Sigmoid colon (tissue), 7 donors: Measurements from ENCODE around the gene CTTNBP2NL. TPM values are rescaled to one million over a fixed set of nuclear protein-coding genes. Genes with fewer than 3 reads are reported as not detected.
"Not testable (repeated sequence)": the region's sequence is repeated elsewhere in the genome, so short reads cannot be mapped to it uniquely, and the experiment has no call there.

Experiments used
- DNase-seq: peaks from one replicate; pipeline ENCODE4 v3.0.0-alpha.2; 2019
- H3K27ac ChIP-seq, 4 donors: fragments of 200-600 bp; sonication (generic); one replicate each; pipeline ENCODE4 v1.5.1; 2016 to 2019; ENCODE audit warnings: mild to moderate bottlenecking in 1 of 4
- H3K27me3 ChIP-seq, 3 donors: fragments of 200-600 bp; sonication (generic); one replicate each; pipeline ENCODE4 v1.5.1; 2019; ENCODE audit warnings: mild to moderate bottlenecking in 1 of 3
- H3K36me3 ChIP-seq, 4 donors: fragments of 200-600 bp; sonication (generic); one replicate each; pipeline ENCODE4 v1.5.1; 2016 to 2019
- H3K4me1 ChIP-seq, 4 donors: fragments of 200-600 bp; sonication (generic); one replicate each; pipeline ENCODE4 v1.5.1; 2017 to 2019
- H3K4me3 ChIP-seq, 4 donors: fragments of 200-600 bp; sonication (generic); one replicate each; pipeline ENCODE4 v1.5.1; 2017 to 2019; ENCODE audit warnings: mild to moderate bottlenecking in 2 of 4, moderate library complexity in 1 of 4
- H3K9me3 ChIP-seq, 4 donors: fragments of 200-600 bp in 3 of 4; sonication (generic) in 3 of 4; one replicate each; pipeline versions ENCODE4 v1.5.1 to v1.6.1; 2013 to 2019
- EP300 ChIP-seq, 4 donors: sonication (generic); formaldehyde crosslinking; IDR thresholded peaks; one replicate each; pipeline ENCODE4 v1.6.1; 2017; ENCODE audit warnings: antibody characterized with exemption in 4 of 4
- POLR2A ChIP-seq, 2 donors: fragments of 450-650 bp; IDR thresholded peaks; one replicate each; pipeline ENCODE4 v1.6.1; 2016; ENCODE audit warnings: antibody characterized with exemption in 2 of 2, mild to moderate bottlenecking in 2 of 2, moderate library complexity in 2 of 2
- POLR2AphosphoS5 ChIP-seq, 4 donors: sonication (generic); formaldehyde crosslinking; IDR thresholded peaks; one replicate each; pipeline ENCODE4 v1.6.1; 2017; ENCODE audit warnings: antibody characterized with exemption in 4 of 4
- WGBS, 2 donors: extraction: QIAGEN DNeasy Blood & Tissue Kit; methylation state at CpG; one replicate each; pipeline ENCODE4 v1.1.7; 2013; 5-methylcytosine and 5-hydroxymethylcytosine counted together
- intact Hi-C: fragments of 100-400 bp; cut with DNase I; formaldehyde crosslinking; loops from one replicate; pipeline ENCODE4 v1.15.1; 2023
- polyA plus RNA-seq, 3 donors: library from polyadenylated mRNA; stranded (reverse); fragments of 200-250 nt; gene quantifications; one replicate each; pipeline ENCODE4 v1.2.3, GENCODE V29; 2013
- total RNA-seq, 4 donors: library from RNA; depleted of rRNA; stranded (reverse); fragments of >200 nt; gene quantifications; one replicate each; pipeline ENCODE4 v1.1.0, GENCODE V29; 2016
- TF ChIP-seq, protein P1 (sequence below), 4 experiments: fragments of 450-650 bp in 3 of 4; fragments of 200-600 bp in 1 of 4; IDR thresholded peaks; one replicate each; pipeline ENCODE4 v1.5.1; 2016 to 2019; ENCODE audit warnings: antibody characterized with exemption in 4 of 4, mild to moderate bottlenecking in 3 of 4, moderate library complexity in 2 of 4
- donor health status: healthy with polysubstance abuse.
- donor health status: Bipolar disorder and iron deficiency.
- donor health status: healthy.

CTTNBP2NL gene
- total and polyA plus RNA-seq, 7 donors: 11.4 to 25.5 (median 16.4) TPM

DNA sequence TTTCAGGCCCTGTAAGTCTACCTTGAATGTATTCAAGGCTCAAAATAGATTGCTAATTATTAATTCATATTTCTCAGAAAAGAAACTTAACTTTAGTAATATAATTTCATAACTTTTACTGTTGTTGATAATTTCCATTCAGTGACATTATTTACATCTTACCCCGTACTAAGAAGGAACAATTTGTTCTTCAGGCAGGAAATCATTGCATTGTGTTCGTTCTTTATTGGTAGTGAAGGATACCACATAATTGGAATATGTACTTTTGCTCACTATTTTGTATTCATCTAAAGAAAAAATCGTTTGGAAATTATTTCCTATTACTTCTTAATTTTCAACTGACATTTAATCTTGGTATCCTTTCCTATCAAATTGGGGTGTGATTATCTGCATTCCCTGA lies 39.4 kb downstream of the CTTNBP2NL start:
- intact Hi-C loops: no loop called here
- DNase-seq: no peak
- TF ChIP-seq POLR2AphosphoS5 (IDR thresholded peaks at IDR 0.05) (no peak), EP300 (IDR thresholded peaks at IDR 0.05) (peak in 1 of 4 donors; percentile 58)
- TF ChIP-seq, protein P1, sequence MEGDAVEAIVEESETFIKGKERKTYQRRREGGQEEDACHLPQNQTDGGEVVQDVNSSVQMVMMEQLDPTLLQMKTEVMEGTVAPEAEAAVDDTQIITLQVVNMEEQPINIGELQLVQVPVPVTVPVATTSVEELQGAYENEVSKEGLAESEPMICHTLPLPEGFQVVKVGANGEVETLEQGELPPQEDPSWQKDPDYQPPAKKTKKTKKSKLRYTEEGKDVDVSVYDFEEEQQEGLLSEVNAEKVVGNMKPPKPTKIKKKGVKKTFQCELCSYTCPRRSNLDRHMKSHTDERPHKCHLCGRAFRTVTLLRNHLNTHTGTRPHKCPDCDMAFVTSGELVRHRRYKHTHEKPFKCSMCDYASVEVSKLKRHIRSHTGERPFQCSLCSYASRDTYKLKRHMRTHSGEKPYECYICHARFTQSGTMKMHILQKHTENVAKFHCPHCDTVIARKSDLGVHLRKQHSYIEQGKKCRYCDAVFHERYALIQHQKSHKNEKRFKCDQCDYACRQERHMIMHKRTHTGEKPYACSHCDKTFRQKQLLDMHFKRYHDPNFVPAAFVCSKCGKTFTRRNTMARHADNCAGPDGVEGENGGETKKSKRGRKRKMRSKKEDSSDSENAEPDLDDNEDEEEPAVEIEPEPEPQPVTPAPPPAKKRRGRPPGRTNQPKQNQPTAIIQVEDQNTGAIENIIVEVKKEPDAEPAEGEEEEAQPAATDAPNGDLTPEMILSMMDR (IDR thresholded peaks at IDR 0.05): no peak
- Histone ChIP-seq H3K36me3 (no peaks in the 10 kb centered on the region), H3K27me3 (no peaks in the 10 kb centered on the region), H3K9me3 (no peaks in the 10 kb centered on the region), H3K4me3 (no peak overlapping the region), H3K4me1 (peaks cover 0 to 34% (median 21%) of the 10 kb centered on the region in 4 donors), H3K27ac (peak overlapping the region in 2 of 4 donors; percentile 29 to 37)
- WGBS, 2 donors: 68 to 76% methylated on average over 3 of the region's 3 CpGs

DNA sequence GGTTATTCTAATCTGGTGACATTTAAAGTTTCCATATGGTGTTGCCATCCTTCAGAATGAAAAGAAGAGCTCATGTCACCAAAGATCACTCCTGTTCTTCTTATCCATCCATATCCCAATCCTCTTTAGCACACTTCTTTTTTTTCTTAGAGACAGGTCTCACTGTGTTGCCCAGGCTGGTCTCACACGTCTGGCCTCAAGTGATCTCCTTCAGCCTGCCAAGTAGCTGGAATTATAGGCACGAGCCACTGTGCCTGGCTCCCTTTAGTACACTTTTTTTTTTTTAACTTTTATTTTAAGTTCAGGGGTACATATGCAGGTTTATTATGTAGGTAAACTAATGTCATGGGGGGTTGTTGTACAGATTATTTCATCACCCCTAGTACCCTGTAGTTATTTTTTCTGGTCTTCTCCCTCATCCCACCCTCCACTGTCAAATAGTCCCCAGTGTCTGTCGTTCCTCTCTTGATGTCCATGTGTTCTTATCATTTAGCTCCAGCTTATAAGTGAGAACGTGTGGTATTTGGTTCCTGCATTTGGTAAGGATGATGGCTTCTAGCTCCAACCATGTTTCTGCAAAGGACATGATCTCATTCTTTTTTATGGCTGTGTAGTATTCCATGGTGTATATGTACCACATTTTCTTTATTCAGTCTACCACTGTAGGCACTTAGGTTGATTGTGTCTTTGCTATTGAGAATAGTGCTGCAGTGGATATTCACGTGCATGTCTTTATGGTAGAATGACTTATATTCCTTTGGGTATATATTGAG lies 40.6 kb downstream of the CTTNBP2NL start:
- Histone ChIP-seq H3K36me3 (no peaks in the 10 kb centered on the region), H3K27me3 (no peaks in the 10 kb centered on the region), H3K27ac (peak overlapping the region in 3 of 4 donors; percentile 8 to 37 (median 29)), H3K4me3 (no peak overlapping the region), H3K9me3 (no peaks in the 10 kb centered on the region), H3K4me1 (peaks cover 0 to 34% (median 21%) of the 10 kb centered on the region in 4 donors)
- no peak for DNase-seq
- intact Hi-C loops: no loop called here
- 87 to 93% methylated on average over 5 of the region's 5 CpGs for WGBS, 2 donors
- TF ChIP-seq EP300 (IDR thresholded peaks at IDR 0.05): no peak
- no peak for TF ChIP-seq POLR2AphosphoS5 (IDR thresholded peaks at IDR 0.05)
- TF ChIP-seq, protein P1 (IDR thresholded peaks at IDR 0.05): no peak
- no peak for TF ChIP-seq POLR2A (IDR thresholded peaks at IDR 0.05)

DNA sequence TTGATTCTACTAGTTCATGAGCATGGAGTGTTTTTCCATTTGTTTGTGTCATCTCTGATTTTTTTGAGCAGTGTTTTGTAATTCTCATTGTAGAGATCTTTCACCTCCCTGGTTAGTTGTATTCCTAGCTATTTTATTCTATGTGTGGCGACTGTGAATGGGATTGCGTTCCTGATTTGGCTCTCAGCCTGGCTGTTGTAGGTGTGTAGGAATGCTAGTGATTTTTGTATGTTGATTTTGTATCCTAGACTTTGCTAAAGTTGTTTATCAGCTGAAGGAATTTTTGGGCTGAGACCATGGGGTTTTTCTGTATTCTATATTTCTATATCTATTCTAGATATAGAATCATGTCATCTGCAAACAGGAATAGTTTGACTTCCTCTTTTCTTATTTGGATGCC lies 42.1 kb downstream of the CTTNBP2NL start:
- H3K27ac ChIP-seq: peak overlapping the region in 1 of 4 donors; percentile 59
- peaks cover 0 to 35% (median 21%) of the 10 kb centered on the region in 4 donors for H3K4me1 ChIP-seq
- H3K4me3 ChIP-seq, DNase-seq, intact Hi-C loops, H3K9me3 ChIP-seq, H3K36me3 ChIP-seq, H3K27me3 ChIP-seq: not testable (repeated sequence)
- whole genome bisulfite sequencing, 2 donors: 84 to 89% methylated on average over 2 of the region's 2 CpGs

DNA sequence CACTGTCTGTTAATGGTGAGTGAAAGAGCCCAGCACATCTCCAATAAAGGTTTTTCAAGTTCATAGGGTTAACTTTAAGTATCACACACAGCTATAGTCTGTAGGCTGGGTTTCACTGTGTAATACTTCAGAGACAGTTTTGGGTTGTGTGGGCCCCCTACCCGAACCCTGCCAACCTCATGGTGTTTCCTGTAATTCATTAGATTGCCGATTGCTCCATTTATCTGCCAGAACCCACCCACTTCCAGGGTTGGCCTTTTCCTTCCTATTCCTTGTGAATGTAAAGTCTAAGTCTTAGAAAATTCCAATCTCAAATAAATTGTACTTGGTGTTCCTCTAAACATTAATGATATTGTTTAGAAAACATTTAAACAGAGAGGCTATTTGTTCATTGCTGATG lies 43.6 kb downstream of the CTTNBP2NL start:
- no peaks in the 10 kb centered on the region for H3K9me3 ChIP-seq
- DNase-seq: no peak
- WGBS, 2 donors: 63 to 75% methylated on average over 2 of the region's 2 CpGs
- H3K27ac ChIP-seq: peak overlapping the region; percentile 2 to 59 (median 37)
- intact Hi-C loops: no loop called here
- TF ChIP-seq EP300 (IDR thresholded peaks at IDR 0.05): no peak
- no peaks in the 10 kb centered on the region for H3K27me3 ChIP-seq
- H3K4me3 ChIP-seq: no peak overlapping the region
- H3K4me1 ChIP-seq: peaks cover 0 to 40% (median 21%) of the 10 kb centered on the region in 4 donors
- H3K36me3 ChIP-seq: no peaks in the 10 kb centered on the region

DNA sequence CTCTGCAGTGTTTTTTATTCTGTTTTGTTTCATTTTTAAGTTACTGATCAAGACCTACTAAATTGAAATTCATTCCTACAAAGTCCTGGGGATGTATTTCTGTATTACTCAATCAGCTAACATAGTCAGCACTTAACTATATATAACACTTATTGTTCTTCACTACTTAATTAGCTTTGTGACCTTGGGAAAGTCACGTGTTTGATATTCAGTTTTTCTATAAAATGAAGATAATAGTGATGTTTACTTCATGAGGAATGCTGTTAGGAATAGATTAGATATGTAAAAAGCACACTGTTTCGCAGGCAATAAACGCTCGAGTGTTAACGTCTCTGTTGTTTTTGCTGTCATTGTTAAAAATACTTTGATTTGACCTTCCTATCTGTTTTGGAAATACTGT lies 44.6 kb downstream of the CTTNBP2NL start:
- TF ChIP-seq, protein P1 (IDR thresholded peaks at IDR 0.05): no peak
- no peak for TF ChIP-seq EP300 (IDR thresholded peaks at IDR 0.05)
- no peak for TF ChIP-seq POLR2A (IDR thresholded peaks at IDR 0.05)
- no peak for TF ChIP-seq POLR2AphosphoS5 (IDR thresholded peaks at IDR 0.05)
- H3K36me3 ChIP-seq: no peaks in the 10 kb centered on the region
- H3K27ac ChIP-seq: no peak overlapping the region
- H3K4me3 ChIP-seq: no peak overlapping the region
- no peaks in the 10 kb centered on the region for H3K27me3 ChIP-seq
- no peak for DNase-seq
- intact Hi-C loops: no loop called here
- no peaks in the 10 kb centered on the region for H3K9me3 ChIP-seq
- H3K4me1 ChIP-seq: peaks cover 0 to 42% (median 23%) of the 10 kb centered on the region in 4 donors
- 76 to 82% methylated on average over 5 of the region's 5 CpGs for WGBS, 2 donors
